Measurements from ENCODE around the gene TOPAZ1.

DNA sequence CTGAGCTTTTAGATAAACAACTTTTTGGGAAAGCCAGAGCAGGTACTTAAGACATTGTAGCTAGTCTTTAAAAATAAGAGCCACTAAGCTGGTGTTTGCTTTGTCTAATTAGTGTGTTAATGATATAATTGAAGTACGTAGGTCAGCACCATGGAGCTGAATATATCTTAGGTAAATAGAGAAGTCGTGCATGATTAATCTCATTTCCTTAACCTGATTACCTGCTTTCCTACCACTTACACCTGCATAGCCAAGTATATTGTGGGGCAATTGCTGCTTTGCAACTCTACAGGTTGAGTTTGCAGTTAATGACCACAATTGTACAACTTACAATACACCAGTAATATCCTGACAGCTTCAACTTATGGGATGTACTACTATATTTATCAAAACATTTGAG is 17.6 kb upstream of the TOPAZ1 start:
- TF ChIP-seq BACH1 (IDR thresholded peaks at IDR 0.05; ENCODE audit: low read length) (no peak), POLR2A (IDR thresholded peaks at IDR 0.05; ENCODE audit: control extremely low read depth in 1 of 2, low read depth in 2 of 2, low read length in 2 of 2) (no peak), CEBPB (IDR thresholded peaks at IDR 0.05; ENCODE audit: low read depth, low read length) (no peak), EP300 (IDR thresholded peaks at IDR 0.05; ENCODE audit: borderline replicate concordance in 1 of 2, low read depth in 2 of 2, low read length in 2 of 2) (no peak), EZH2 (IDR thresholded peaks at IDR 0.05; ENCODE audit: low read depth, low read length, severe bottlenecking) (no peak)

Data from H1 (cell line).